H1 (cell line): Measurements from ENCODE around the gene NSDHL. TPM values are rescaled to one million over a fixed set of nuclear protein-coding genes. Genes with fewer than 3 reads are reported as not detected.

Source experiments
- CTCF ChIA-PET: fragments of 300-600 bp; sonication (Branson Sonifier 250); formaldehyde crosslinking; loops from one replicate; lab custom pipeline; 2021; ENCODE audit not compliant: partially characterized antibody; lab: Charles Lee
- POLR2A ChIA-PET: fragments of 300-600 bp; sonication (Branson Sonifier 250); formaldehyde crosslinking; loops from one replicate; lab custom pipeline; 2021; ENCODE audit warnings: inconsistent platforms; ENCODE audit not compliant: partially characterized antibody; lab: Charles Lee
- DNase-seq, 2 experiments: peaks; one replicate each; pipeline versions ENCODE4 v3.0.0 to v3.0.0-alpha.2; 2010 to 2022; ENCODE audit warnings: low spot score in 2 of 2, low read depth in 1 of 2, mixed read lengths in 1 of 2
- FAIRE-seq: peaks from 2 replicates; lab custom pipeline; 2011; peaks lifted over from hg19 to GRCh38; lab: Jason Lieb, UNC
- H2AFZ ChIP-seq: 2 replicates; pipeline ENCODE4 v1.8.1; 2012; ENCODE audit warnings: low read length, inconsistent platforms
- H2AK5ac ChIP-seq: 2 replicates; pipeline ENCODE4 v1.6.1; 2013; ENCODE audit warnings: low read depth, low read length
- H2BK120ac ChIP-seq: replicated peaks from 2 replicates; pipeline ENCODE3; 2013; ENCODE audit warnings: low read depth, low read length, inconsistent platforms
- H2BK12ac ChIP-seq: 2 replicates; pipeline ENCODE4 v1.6.1; 2013; ENCODE audit warnings: low read depth, low read length
- H2BK15ac ChIP-seq: 2 replicates; pipeline ENCODE4 v1.6.1; 2013; ENCODE audit warnings: low read length
- H2BK20ac ChIP-seq: 2 replicates; pipeline ENCODE4 v1.6.1; 2013; ENCODE audit warnings: low read length
- H2BK5ac ChIP-seq: 2 replicates; pipeline ENCODE4 v1.6.1; 2013; ENCODE audit warnings: low read depth, low read length
- H3K14ac ChIP-seq: 2 replicates; pipeline ENCODE4 v1.6.1; 2013; ENCODE audit warnings: inconsistent platforms; ENCODE audit not compliant: insufficient read length
- H3K18ac ChIP-seq: 2 replicates; pipeline ENCODE4 v1.6.1; 2013; ENCODE audit warnings: low read length; ENCODE audit errors: extremely low read depth
- H3K23ac ChIP-seq: 2 replicates; pipeline ENCODE4 v1.6.1; 2013; ENCODE audit warnings: inconsistent platforms; ENCODE audit not compliant: insufficient read length
- H3K23me2 ChIP-seq: 2 replicates; pipeline ENCODE4 v1.6.1; 2013; ENCODE audit warnings: low read depth, low read length
- H3K27ac ChIP-seq: 2 replicates; pipeline ENCODE4 v1.6.1; 2011; ENCODE audit warnings: low read depth, low read length, inconsistent platforms
- H3K27me3 ChIP-seq, 4 experiments: replicated peaks in 1 of 4; 1 replicate in 1 of 4; 2 replicates in 3 of 4; pipeline versions ENCODE4 v1.6.1 to v1.8.1; 2011 to 2013; ENCODE audit warnings: low read length in 3 of 4, mild to moderate bottlenecking in 3 of 4, inconsistent platforms in 2 of 4, mixed read lengths in 2 of 4, moderate library complexity in 1 of 4; ENCODE audit not compliant: control insufficient read depth in 3 of 4, insufficient read depth in 3 of 4; ENCODE audit errors: extremely low read depth in 1 of 4
- H3K36me3 ChIP-seq, 4 experiments: 2 replicates each; pipeline versions ENCODE4 v1.6.1 to v1.8.1; 2011 to 2013; ENCODE audit warnings: mild to moderate bottlenecking in 4 of 4, low read length in 3 of 4, moderate library complexity in 2 of 4, control low read depth in 1 of 4, inconsistent platforms in 1 of 4; ENCODE audit not compliant: insufficient read depth in 4 of 4, control insufficient read depth in 2 of 4
- H3K4ac ChIP-seq: replicated peaks from 2 replicates; pipeline ENCODE3; 2013; ENCODE audit warnings: low read length, low read depth, mixed read lengths, inconsistent platforms; ENCODE audit not compliant: insufficient read length
- H3K4me1 ChIP-seq, 4 experiments: replicated peaks in 1 of 4; 1 replicate in 1 of 4; 2 replicates in 3 of 4; pipeline versions ENCODE4 v1.6.1 to v1.8.1; 2011 to 2013; ENCODE audit warnings: low read length in 3 of 4, inconsistent platforms in 2 of 4, mixed read lengths in 1 of 4; ENCODE audit not compliant: insufficient read depth in 4 of 4, control insufficient read depth in 3 of 4
- H3K4me2 ChIP-seq, 2 experiments: 2 replicates each; pipeline versions ENCODE4 v1.6.1 to v1.8.1; 2011 to 2013; ENCODE audit warnings: low read depth in 2 of 2, low read length in 2 of 2, control low read depth in 1 of 2, inconsistent platforms in 1 of 2, mild to moderate bottlenecking in 1 of 2; ENCODE audit not compliant: insufficient read depth in 1 of 2
- H3K4me3 ChIP-seq, 4 experiments: fragments of 200-600, 300-600 bp in 1 of 4; sonication (generic), shearing (Covaris generic), sonication (Bioruptor Twin) in 1 of 4; 2 replicates each; pipeline versions ENCODE4 v1.5.1 to v1.8.1; 2011 to 2016; ENCODE audit warnings: low read length in 4 of 4, low read depth in 3 of 4, control low read depth in 2 of 4, inconsistent platforms in 2 of 4, mild to moderate bottlenecking in 2 of 4, mixed read lengths in 1 of 4, moderate library complexity in 1 of 4; ENCODE audit not compliant: insufficient read depth in 2 of 4; ENCODE audit errors: extremely low read depth in 1 of 4
- H3K56ac ChIP-seq: replicated peaks from 2 replicates; pipeline ENCODE3; 2013; ENCODE audit warnings: low read depth, mild to moderate bottlenecking, mixed read lengths, low read length, inconsistent platforms; ENCODE audit not compliant: insufficient read length
- H3K79me1 ChIP-seq: 2 replicates; pipeline ENCODE4 v1.6.1; 2013; ENCODE audit warnings: low read depth, low read length, control low read depth
- H3K79me2 ChIP-seq, 2 experiments: 2 replicates each; pipeline versions ENCODE4 v1.6.1 to v1.8.1; 2012 to 2013; ENCODE audit warnings: low read length in 2 of 2, mild to moderate bottlenecking in 2 of 2, inconsistent platforms in 1 of 2; ENCODE audit not compliant: insufficient read depth in 2 of 2, control insufficient read depth in 1 of 2
- H3K9ac ChIP-seq, 4 experiments: replicated peaks in 1 of 4; 1 replicate in 1 of 4; 2 replicates in 3 of 4; pipeline versions ENCODE4 v1.6.1 to v1.8.1; 2011 to 2013; ENCODE audit warnings: low read depth in 3 of 4, low read length in 3 of 4, control low read depth in 2 of 4, mild to moderate bottlenecking in 2 of 4, moderate library complexity in 2 of 4, inconsistent platforms in 1 of 4; ENCODE audit errors: extremely low read depth in 1 of 4
- H3K9me3 ChIP-seq, 2 experiments: 2 replicates each; pipeline versions ENCODE4 v1.6.1 to v1.8.1; 2012 to 2013; ENCODE audit warnings: mild to moderate bottlenecking in 2 of 2, moderate library complexity in 2 of 2, control low read depth in 1 of 2, inconsistent platforms in 1 of 2, low read depth in 1 of 2, low read length in 1 of 2, mixed read lengths in 1 of 2; ENCODE audit not compliant: insufficient read depth in 2 of 2
- H4K20me1 ChIP-seq, 2 experiments: replicated peaks in 1 of 2; 2 replicates each; pipeline versions ENCODE3 to v1.8.1; 2011 to 2013; ENCODE audit warnings: inconsistent platforms in 2 of 2, low read length in 2 of 2, mild to moderate bottlenecking in 1 of 2; ENCODE audit not compliant: insufficient read depth in 2 of 2, control insufficient read depth in 1 of 2
- H4K5ac ChIP-seq: 2 replicates; pipeline ENCODE4 v1.6.1; 2013; ENCODE audit warnings: low read length, low read depth, mixed read lengths, inconsistent platforms; ENCODE audit not compliant: insufficient read length
- H4K8ac ChIP-seq: 2 replicates; pipeline ENCODE4 v1.8.0; 2013; ENCODE audit warnings: mild to moderate bottlenecking, moderate library complexity, low read length, inconsistent platforms; ENCODE audit not compliant: insufficient read depth; ENCODE audit errors: extremely low read depth
- H4K91ac ChIP-seq: replicated peaks from 2 replicates; pipeline ENCODE3; 2013; ENCODE audit warnings: low read length, mixed read lengths, inconsistent platforms; ENCODE audit not compliant: insufficient read length
- NRF1 ChIP-seq: IDR thresholded peaks from 2 replicates; pipeline ENCODE4 v1.6.1; 2011; ENCODE audit warnings: mild to moderate bottlenecking, low read depth, low read length, improper control_type of control experiment
- SP1 ChIP-seq: IDR thresholded peaks from 2 replicates; pipeline ENCODE4 v1.6.1; 2011; ENCODE audit warnings: low read depth, low read length
- TBP ChIP-seq: IDR thresholded peaks from 2 replicates; pipeline ENCODE4 v1.6.1; 2011; ENCODE audit warnings: low read depth, low read length, improper control_type of control experiment
- WGBS, 2 experiments: shearing (Covaris generic) in 1 of 2; methylation state at CpG; one replicate each; pipeline versions ENCODE4 v1.1.6 to v1.1.7; 2013 to 2015; ENCODE audit warnings: low lambda C conversion rate in 2 of 2, mixed read lengths in 2 of 2, inconsistent platforms in 1 of 2, low coverage in 1 of 2, missing lambda C conversion rate in 1 of 2; ENCODE audit not compliant: insufficient replicate concordance in 2 of 2, insufficient coverage in 1 of 2, insufficient read length in 1 of 2; ENCODE audit errors: extremely low coverage in 1 of 2, missing lambda C conversion rate in 1 of 2; 5-methylcytosine and 5-hydroxymethylcytosine counted together
- polyA plus RNA-seq, 7 experiments: library from polyadenylated mRNA; depleted of rRNA in 3 of 7; stranded (reverse) in 5 of 7; unstranded in 2 of 7; fragments of >200 nt in 5 of 7; fragments of 200-250 nt in 2 of 7; gene quantifications; 1 replicate in 5 of 7; 2 replicates in 1 of 7; 4 replicates in 1 of 7; pipeline versions ENCODE4 v1.2.1 to v1.2.3, GENCODE V29; 2011 to 2013; ENCODE audit warnings: missing spikeins in 2 of 7, mixed read lengths in 2 of 7
- total RNA-seq: library from RNA; stranded (reverse); fragmentation: NEBNext Ultra II Directional; extraction: Animal tissue kit (Norgen Biotek cat#: 25700); gene quantifications from 2 replicates; pipeline ENCODE4 v1.2.1, GENCODE V29; 2021
- TF ChIP-seq, protein P1 (sequence below): IDR thresholded peaks from 2 replicates; pipeline ENCODE4 v1.6.1; 2012; ENCODE audit warnings: inconsistent platforms
- TF ChIP-seq, protein P2 (sequence below): IDR thresholded peaks from 2 replicates; pipeline ENCODE4 v1.6.1; 2012; ENCODE audit warnings: low read length, inconsistent platforms

Gene NSDHL
- total and polyA plus RNA-seq, 2 of the 8 experiments (the other 6 are each of a cell fraction or from before 2014, with no cell fraction given) = 31.5 to 34.6 TPM

DNA sequence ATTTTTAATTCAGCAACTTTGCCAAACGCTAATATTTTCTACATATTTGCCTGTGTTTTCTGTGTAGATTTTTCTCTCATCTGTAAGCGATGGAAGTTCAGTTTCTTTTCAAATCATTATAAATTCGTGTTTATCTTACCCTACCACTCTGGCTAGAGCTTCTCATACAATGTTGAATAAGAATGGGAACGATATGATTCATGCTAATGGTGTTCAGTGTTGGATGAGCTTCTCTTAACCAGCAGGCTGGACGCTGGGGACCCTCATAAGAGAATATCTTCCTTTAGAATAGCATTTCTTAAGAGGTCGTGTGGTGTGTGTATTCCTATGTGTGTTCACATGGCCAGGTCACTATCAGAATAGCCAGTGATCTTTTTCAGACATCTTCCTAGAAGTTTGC lies 31.0 kb downstream of the NSDHL start:
- Histone ChIP-seq H3K56ac (no peak overlapping the region), H3K79me1 (no peaks in the 10 kb centered on the region), H3K4me1 (no peaks in the 10 kb centered on the region), H2BK5ac (no peak overlapping the region), H2BK20ac (no peak overlapping the region), H4K8ac (no peak overlapping the region), H3K9me3 (no peaks in the 10 kb centered on the region), H2AK5ac (no peak overlapping the region), H2AFZ (no peak overlapping the region), H4K5ac (no peak overlapping the region), H2BK12ac (no peak overlapping the region), H3K23ac (no peak overlapping the region), H3K4me2 (no peak overlapping the region), H3K4ac (no peak overlapping the region), H4K20me1 (no peaks in the 10 kb centered on the region), H3K27ac (no peak overlapping the region), H3K36me3 (peaks cover 2 to 30% (median 15%) of the 10 kb centered on the region in 4 experiments; a peak in 6 of 8 replicates), H3K27me3 (no peaks in the 10 kb centered on the region), H2BK15ac (no peak overlapping the region), H3K18ac (no peak overlapping the region), H3K4me3 (no peak overlapping the region), H2BK120ac (no peak overlapping the region), H4K91ac (no peak overlapping the region), H3K9ac (no peak overlapping the region), H3K14ac (no peak overlapping the region), H3K79me2 (no peaks in the 10 kb centered on the region), H3K23me2 (no peaks in the 10 kb centered on the region)
- POLR2A ChIA-PET = no interaction called here
- no peak for FAIRE-seq
- TF ChIP-seq TBP (no peak), NRF1 (no peak), SP1 (no peak)
- TF ChIP-seq, protein P1, sequence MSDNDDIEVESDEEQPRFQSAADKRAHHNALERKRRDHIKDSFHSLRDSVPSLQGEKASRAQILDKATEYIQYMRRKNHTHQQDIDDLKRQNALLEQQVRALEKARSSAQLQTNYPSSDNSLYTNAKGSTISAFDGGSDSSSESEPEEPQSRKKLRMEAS = no peak
- TF ChIP-seq, protein P2, sequence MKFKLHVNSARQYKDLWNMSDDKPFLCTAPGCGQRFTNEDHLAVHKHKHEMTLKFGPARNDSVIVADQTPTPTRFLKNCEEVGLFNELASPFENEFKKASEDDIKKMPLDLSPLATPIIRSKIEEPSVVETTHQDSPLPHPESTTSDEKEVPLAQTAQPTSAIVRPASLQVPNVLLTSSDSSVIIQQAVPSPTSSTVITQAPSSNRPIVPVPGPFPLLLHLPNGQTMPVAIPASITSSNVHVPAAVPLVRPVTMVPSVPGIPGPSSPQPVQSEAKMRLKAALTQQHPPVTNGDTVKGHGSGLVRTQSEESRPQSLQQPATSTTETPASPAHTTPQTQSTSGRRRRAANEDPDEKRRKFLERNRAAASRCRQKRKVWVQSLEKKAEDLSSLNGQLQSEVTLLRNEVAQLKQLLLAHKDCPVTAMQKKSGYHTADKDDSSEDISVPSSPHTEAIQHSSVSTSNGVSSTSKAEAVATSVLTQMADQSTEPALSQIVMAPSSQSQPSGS = no peak
- CTCF ChIA-PET = no interaction called here
- WGBS, 2 experiments = 76% methylated on average over 6 of the region's 6 CpGs; no CpG with 5 or more reads in 1 of the 2 experiments
- DNase-seq = no peak
